HL-60/S4 treated with phorbol 12-myristate 13-acetate at 8.2 ng/mL for 4 days and 3 days (cell line): ENCODE measurements around the gene LYRM4.

Experiments
- in situ Hi-C: fragments of 300-500 bp; cut with MboI; formaldehyde crosslinking; loops from 2 replicates; pipeline ENCODE4 v1.15.0; 2022; ENCODE audit warnings: low sequenced_read_pairs

Gene LYRM4

GRCh38 chr6:5208057-5208456 is 52.7 kb downstream of the LYRM4 start:
- in situ Hi-C loops, result no loop called here

- in situ Hi-C loops, result no loop called here
These were observed 53.7 kb downstream of the LYRM4 start for GRCh38 chr6:5206920-5207561.

GRCh38 chr6:5205877-5206850 is 54.6 kb downstream of the LYRM4 start:
- in situ Hi-C loops, result no loop called here

- in situ Hi-C loops, result no loop called here
These were observed 55.7 kb downstream of the LYRM4 start for GRCh38 chr6:5205035-5205507.

- in situ Hi-C loops, result no loop called here
These were observed 56.4 kb downstream of the LYRM4 start for GRCh38 chr6:5204376-5204775.

- in situ Hi-C loops, result no loop called here
These were observed 57.2 kb downstream of the LYRM4 start for GRCh38 chr6:5203546-5203945.

- in situ Hi-C loops, result no loop called here
These were observed 57.8 kb downstream of the LYRM4 start for GRCh38 chr6:5202941-5203340.

GRCh38 chr6:5202206-5202605 is 58.5 kb downstream of the LYRM4 start:
- in situ Hi-C loops, result no loop called here

GRCh38 chr6:5201271-5201670 is 59.5 kb downstream of the LYRM4 start:
- in situ Hi-C loops, result no loop called here

- in situ Hi-C loops, result no loop called here
These were observed 61.0 kb downstream of the LYRM4 start for GRCh38 chr6:5199702-5200101.

- in situ Hi-C loops, result no loop called here
These were observed 61.5 kb downstream of the LYRM4 start for GRCh38 chr6:5199283-5199682.

GRCh38 chr6:5197084-5197483 is 63.7 kb downstream of the LYRM4 start:
- in situ Hi-C loops, result no loop called here

- in situ Hi-C loops, result no loop called here
These were observed 68.5 kb downstream of the LYRM4 start for GRCh38 chr6:5192135-5192794.

GRCh38 chr6:5191722-5192121 is 69.0 kb downstream of the LYRM4 start:
- in situ Hi-C loops, result no loop called here

GRCh38 chr6:5191222-5191621 is 69.5 kb downstream of the LYRM4 start:
- in situ Hi-C loops, result no loop called here

- in situ Hi-C loops, result no loop called here
These were observed 70.2 kb downstream of the LYRM4 start for GRCh38 chr6:5190507-5190906.

- in situ Hi-C loops, result no loop called here
These were observed 72.1 kb downstream of the LYRM4 start for GRCh38 chr6:5188646-5189045.

- in situ Hi-C loops, result no loop called here
These were observed 75.9 kb downstream of the LYRM4 start for GRCh38 chr6:5184878-5185277.

GRCh38 chr6:5184218-5184617 is 76.5 kb downstream of the LYRM4 start:
- in situ Hi-C loops, result no loop called here

GRCh38 chr6:5181510-5182317 is 79.0 kb downstream of the LYRM4 start:
- in situ Hi-C loops, result no loop called here

- in situ Hi-C loops, result no loop called here
These were observed 80.1 kb downstream of the LYRM4 start for GRCh38 chr6:5180636-5181035.
